ENCODE results near the gene HOXB4.

Gene HOXB4

DNA sequence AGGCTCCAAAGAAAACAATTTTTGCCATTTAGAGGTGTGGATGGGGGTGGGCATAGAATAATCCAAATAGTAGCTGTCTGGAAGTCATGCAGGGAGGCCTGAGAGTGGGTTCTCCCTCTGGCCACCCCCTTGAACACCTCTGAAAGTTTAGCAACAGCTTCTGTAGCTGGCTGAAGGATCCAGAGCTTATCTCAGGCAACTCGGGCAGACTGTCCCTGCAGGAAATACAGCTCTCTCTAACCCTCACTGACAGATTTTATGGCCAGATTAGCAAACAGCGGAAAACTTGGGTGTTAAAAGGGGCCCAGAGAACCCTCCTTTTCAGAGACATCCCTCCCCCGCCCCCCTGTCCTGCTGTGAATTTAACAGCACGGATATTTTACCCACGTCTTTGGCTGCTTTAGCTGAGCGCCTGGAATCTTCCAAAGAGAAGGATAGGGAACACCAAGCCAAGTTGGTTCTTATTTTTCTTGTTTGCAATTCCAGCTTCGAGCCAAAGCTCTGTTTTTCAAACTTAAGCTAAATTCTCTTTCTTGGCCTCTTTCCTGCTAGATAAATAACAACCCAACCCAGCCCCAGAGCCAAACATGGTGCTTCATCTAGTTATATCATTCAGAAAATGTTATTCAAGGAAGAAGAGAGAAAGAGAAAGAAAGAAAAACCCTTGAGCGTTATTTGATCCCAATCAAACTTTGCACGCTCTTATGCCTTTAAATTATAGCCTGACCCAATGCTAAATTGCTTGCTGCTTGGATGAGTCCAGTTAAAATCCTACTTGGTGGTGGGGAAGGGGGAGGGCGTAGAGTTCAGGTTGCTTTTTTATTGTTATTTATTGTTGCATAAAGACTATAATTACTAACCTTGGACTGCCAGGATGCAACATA is 31.0 kb downstream of the HOXB4 start:
- DNase-seq (ENCODE audit: low spot score in 2 of 2) (no peak), ATAC-seq (no peak)
- Mint-ChIP-seq H3K27ac (no peak overlapping the region), H3K9me3 (no peaks in the 10 kb centered on the region), H3K4me3 (no peak overlapping the region), H3K4me1 (peaks cover 19% of the 10 kb centered on the region), H3K36me3 (peaks cover 6% of the 10 kb centered on the region)

DNA sequence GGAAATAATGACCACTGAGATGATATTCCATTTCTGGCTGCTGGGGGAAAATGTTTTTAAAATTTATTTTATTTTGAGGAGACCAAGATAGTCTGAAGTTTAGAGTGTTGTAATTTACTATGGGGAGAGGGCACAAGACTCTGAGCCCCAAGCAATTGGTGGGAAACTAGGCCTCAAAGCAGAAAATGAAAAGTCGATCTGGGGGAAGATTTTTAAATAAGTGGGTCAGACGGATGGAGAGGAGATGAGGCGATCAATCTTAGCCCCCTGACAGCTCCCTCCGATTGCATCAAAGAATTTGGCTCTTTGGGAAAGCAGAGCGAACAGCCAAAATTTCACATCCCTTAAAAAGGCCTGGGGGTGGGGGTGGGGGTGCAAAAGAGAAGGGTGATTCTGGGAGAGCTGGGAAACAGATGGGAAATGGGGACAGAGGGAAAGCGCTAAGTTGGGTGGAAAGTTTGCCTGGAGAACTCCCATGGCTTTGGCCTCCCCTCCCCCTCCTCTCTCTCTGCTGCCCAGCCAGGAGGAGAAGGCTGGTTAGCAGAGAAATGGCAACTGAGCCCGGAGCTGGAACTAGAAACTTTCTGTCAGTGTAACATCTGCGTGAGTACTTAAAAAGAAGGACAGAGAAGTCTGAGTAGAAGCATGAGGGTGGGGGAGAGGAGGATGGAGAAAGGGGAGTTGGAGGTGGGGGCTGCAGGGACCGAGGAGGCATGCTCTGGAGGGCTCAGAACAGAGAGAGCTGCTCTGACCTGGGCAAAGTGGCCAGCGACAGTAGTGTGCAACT is 31.8 kb downstream of the HOXB4 start:
- no peak for ATAC-seq
- DNase-seq (ENCODE audit: low spot score in 2 of 2), result no peak
- no peak overlapping the region for H3K4me3 Mint-ChIP-seq
- H3K4me1 Mint-ChIP-seq, result peaks cover 24% of the 10 kb centered on the region
- H3K36me3 Mint-ChIP-seq, result peaks cover 6% of the 10 kb centered on the region
- H3K27ac Mint-ChIP-seq, result no peak overlapping the region
- no peaks in the 10 kb centered on the region for H3K9me3 Mint-ChIP-seq

DNA sequence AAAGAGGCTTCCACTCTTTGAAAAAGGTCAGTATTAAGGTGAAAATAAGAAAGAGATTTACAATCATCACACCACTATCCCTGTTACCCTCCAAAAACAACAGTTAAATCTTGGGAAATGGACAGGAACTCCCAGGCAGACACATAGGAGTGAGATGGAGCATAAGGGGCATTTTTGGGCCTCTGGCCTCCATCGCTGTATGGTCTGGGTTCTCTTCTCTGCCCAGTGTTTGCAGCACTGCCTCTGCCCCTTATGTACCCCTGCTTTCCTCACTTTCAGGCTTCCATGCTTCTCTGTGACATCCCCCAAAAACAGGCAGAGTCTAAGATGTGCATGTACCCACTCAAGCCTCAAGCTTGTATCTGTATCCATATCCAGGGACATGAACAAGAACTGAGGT is 32.6 kb downstream of the HOXB4 start:
- Mint-ChIP-seq H3K27ac (no peak overlapping the region), H3K4me3 (peak overlapping the region; percentile 78), H3K9me3 (no peaks in the 10 kb centered on the region), H3K36me3 (peaks cover 6% of the 10 kb centered on the region), H3K4me1 (peaks cover 24% of the 10 kb centered on the region)
- ATAC-seq (no peak), DNase-seq (ENCODE audit: low spot score in 2 of 2) (no peak)

DNA sequence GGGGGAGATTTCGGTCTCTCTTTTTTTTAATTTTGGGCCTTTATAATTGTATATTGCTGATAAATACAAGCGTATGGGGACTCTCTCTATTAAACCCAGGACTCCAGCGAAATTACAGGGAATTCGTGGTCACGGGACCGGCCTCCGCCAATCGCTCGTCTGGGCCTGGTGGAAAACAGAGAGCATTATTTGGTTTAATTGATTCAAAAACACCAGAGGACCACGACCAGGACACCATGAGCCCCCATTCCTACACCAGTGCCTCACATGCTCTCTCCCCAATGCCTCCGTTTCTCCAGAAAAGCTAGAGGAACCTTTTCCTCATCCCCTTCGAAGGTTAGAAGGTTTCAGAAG is 33.2 kb downstream of the HOXB4 start, which contains the start of gene HOXB2:
HOXB2 (minus strand) TSS at position 88 of the 354 bp plus-strand sequence. CDS start 198 bp downstream, outside the sequence.
- DNase-seq (ENCODE audit: low spot score in 2 of 2) (no peak), ATAC-seq (no peak)
- H3K27ac Mint-ChIP-seq, result peak within 1 kb of the TSS; percentile 97
- H3K4me3 Mint-ChIP-seq, result peak within 1 kb of the TSS; percentile 78
- peaks cover 6% of the 10 kb centered on the region for H3K36me3 Mint-ChIP-seq
- no peaks in the 10 kb centered on the region for H3K9me3 Mint-ChIP-seq
- H3K4me1 Mint-ChIP-seq, result peaks cover 24% of the 10 kb centered on the region

DNA sequence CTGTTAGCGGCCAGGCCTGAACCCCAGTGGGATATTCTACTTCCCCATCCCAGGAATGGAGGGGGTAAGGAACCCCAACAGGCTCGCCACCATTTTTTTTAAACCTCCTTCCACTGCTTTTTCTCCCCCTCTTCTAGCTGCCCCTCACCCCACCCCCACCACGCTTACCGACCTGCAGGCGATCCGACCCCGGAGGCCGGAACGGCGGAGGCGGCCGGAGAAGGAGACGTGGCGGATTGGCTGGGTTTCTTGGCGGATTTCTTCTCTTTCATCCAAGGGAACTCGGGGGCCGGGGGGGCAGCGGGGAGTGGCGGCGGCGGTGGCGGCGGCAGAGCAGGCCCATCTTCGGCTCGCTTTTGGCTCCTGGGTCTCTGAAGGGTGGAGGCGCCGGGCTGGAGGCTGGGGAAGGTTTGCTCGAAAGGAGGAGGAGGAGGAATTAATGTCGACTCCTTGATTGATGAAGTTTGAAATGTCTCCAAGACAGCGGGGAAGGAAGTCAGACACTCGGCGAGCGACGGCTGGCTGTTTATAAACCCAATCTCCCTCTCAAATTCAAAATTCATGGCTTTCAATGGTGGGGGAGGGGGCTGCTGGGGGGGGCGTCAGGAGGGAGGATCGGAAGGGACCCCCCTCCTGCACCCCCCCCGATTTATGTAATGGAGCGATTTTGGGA is 33.7 kb downstream of the HOXB4 start:
- Mint-ChIP-seq H3K36me3 (peaks cover 6% of the 10 kb centered on the region), H3K9me3 (no peaks in the 10 kb centered on the region), H3K4me1 (peaks cover 24% of the 10 kb centered on the region), H3K27ac (peak overlapping the region; percentile 97), H3K4me3 (peak overlapping the region; percentile 78)
- DNase-seq (ENCODE audit: low spot score in 2 of 2) (no peak), ATAC-seq (no peak)

DNA sequence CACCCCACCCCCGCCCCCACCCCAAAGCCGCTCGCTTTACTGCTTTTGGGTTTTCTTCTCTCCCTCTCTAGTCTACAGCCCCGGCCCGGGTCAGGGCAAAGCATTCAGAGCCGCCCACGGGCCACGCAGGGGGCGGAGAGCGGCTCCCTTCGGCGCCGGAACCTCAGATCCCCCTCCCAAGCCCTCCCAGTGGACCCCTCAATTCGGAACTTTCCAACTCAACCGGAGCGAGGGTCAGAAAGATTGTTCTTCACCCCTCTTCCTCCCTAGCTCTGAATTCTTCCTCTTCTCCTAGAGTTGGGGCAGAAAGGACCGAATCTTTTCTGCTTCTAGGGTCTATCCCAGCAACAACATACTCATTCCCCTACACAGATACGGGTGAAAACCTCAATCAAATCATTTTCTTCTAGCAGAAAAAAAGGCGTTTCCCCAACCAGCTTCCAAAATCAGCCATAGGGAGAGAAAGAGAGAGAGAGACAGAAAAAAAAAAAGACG is 34.2 kb downstream of the HOXB4 start:
- Mint-ChIP-seq H3K9me3 (no peaks in the 10 kb centered on the region), H3K36me3 (peaks cover 6% of the 10 kb centered on the region), H3K4me3 (peak overlapping the region; percentile 78), H3K27ac (peak overlapping the region; percentile 97), H3K4me1 (peaks cover 24% of the 10 kb centered on the region)
- ATAC-seq (peak; percentile 66), DNase-seq (ENCODE audit: low spot score in 2 of 2) (peak; percentile 8 to 65)

DNA sequence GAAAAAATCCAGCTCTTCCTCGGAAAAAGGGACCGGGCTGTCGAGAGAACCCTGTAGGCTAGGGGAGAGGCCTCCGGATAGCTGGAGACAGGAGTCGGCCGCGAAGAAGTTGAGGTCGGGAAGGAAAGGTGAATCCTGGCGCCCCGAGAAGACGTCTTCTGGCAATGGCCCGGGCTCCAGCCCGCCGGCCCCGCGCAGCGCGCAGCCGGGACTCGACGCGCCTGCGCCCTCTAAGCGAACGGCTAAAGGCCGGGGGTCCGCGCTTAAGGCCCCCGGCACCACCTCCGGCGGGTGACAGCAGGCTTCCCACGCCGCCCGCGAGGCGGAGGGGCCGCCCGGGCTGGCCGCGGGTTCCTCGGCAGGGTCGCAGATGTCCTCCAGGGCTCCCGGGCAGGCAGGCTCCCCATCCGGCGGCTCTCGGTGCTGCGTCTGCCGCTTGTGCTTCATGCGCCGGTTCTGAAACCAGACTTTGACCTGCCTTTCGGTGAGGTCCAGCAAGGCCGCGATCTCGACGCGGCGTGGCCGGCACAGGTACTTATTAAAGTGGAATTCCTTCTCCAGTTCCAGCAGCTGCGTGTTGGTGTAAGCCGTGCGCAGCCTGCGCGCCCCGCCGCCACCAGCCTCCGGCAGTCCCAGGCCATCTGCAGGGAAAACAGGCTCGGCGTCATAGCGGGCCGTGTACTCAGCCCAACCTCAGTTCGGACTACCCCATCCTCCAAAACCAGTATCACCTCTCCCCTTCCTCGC is 34.9 kb downstream of the HOXB4 start:
- ATAC-seq (peak; percentile 79), DNase-seq (ENCODE audit: low spot score in 2 of 2) (peak; percentile 39 to 84)
- Mint-ChIP-seq H3K4me3 (peak overlapping the region; percentile 78), H3K36me3 (peaks cover 6% of the 10 kb centered on the region), H3K27ac (peak overlapping the region; percentile 97), H3K9me3 (no peaks in the 10 kb centered on the region), H3K4me1 (peaks cover 24% of the 10 kb centered on the region)

DNA sequence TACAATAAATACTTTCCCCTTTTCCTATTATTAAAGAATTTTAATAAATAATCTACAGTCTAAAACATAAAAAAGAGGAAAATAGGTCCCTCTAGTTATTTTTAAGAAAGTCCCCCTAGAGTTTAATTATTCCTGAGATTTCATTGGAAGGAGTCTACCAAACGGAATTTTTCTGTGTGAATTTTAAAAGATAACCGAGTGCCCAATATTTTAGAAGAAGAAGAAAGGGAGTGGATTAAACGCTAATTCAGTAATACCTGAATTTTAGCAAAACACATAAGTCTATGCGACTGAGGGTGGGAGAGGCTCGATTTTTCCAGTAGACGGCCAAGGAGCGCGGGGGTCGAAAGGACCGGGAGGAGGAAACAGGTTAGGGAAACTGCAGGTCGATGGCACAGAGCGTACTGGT is 35.4 kb downstream of the HOXB4 start:
- no peak for ATAC-seq
- peaks cover 6% of the 10 kb centered on the region for H3K36me3 Mint-ChIP-seq
- no peak for DNase-seq (ENCODE audit: low spot score in 2 of 2)
- H3K4me1 Mint-ChIP-seq, result peaks cover 24% of the 10 kb centered on the region
- peak overlapping the region; percentile 78 for H3K4me3 Mint-ChIP-seq
- peak overlapping the region; percentile 97 for H3K27ac Mint-ChIP-seq
- no peaks in the 10 kb centered on the region for H3K9me3 Mint-ChIP-seq

DNA sequence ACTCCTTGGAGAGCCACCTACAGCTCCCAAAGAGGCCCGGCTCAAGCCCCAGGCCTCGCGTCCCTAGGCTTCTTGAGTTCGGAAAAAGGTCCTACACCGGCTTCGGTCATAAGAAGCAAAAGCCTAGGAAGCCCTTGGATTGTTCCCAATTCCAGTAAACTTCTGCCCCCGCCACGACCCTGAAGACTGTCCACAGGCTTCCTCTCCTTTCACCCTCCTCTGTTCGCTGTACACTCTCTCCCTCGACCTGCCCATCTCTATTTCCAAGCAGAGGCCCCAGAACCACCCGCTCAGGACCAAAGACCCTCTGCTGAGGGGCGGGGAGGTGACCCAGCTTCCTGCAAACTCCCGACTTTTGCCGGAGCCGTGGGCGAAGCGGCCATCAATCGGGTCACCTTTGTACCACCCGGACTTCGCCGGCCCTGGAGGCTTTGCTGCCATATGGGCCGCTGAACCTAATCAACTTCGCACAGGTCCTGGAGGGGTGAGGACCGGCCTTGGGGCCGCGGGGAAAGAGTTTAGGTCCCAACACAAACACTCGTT is 36.0 kb downstream of the HOXB4 start:
- no peak for ATAC-seq
- Mint-ChIP-seq H3K27ac (peak overlapping the region; percentile 97), H3K9me3 (no peaks in the 10 kb centered on the region), H3K36me3 (peaks cover 6% of the 10 kb centered on the region), H3K4me3 (peak overlapping the region; percentile 78), H3K4me1 (peaks cover 24% of the 10 kb centered on the region)
- peak in 1 of 2 donors; percentile 64 for DNase-seq (ENCODE audit: low spot score in 2 of 2)

DNA sequence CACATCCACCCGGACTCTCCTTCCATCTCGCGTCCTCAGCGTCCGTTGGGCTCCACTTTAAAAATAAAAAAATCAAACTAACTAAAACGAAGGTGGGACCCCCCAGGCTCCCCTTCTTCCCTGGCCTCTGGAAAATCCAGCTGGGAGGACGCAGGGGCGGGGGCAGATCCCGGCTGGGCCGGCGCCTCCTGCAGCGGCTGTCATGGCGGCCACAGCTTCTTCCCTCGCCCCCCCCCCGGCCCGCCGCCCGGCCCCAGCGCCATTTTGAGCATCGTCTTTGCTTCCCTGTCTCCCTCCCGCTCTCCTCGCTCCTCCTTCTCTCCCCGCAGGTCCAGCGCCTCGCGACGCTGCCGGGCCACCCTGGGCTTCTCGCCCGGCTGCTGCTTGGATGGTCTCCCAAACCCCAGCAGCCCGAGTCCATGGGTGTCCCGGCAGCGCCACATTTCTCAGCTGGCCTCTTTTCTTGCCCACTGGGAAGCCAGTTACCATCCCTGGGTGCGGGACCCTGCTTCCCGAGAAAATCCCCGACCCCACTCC is 36.5 kb downstream of the HOXB4 start:
- Mint-ChIP-seq H3K9me3 (no peaks in the 10 kb centered on the region), H3K4me3 (peak overlapping the region; percentile 78), H3K27ac (peak overlapping the region; percentile 97), H3K36me3 (peaks cover 6% of the 10 kb centered on the region), H3K4me1 (peaks cover 24% of the 10 kb centered on the region)
- ATAC-seq (no peak), DNase-seq (ENCODE audit: low spot score in 2 of 2) (peak in 1 of 2 donors; percentile 68)

DNA sequence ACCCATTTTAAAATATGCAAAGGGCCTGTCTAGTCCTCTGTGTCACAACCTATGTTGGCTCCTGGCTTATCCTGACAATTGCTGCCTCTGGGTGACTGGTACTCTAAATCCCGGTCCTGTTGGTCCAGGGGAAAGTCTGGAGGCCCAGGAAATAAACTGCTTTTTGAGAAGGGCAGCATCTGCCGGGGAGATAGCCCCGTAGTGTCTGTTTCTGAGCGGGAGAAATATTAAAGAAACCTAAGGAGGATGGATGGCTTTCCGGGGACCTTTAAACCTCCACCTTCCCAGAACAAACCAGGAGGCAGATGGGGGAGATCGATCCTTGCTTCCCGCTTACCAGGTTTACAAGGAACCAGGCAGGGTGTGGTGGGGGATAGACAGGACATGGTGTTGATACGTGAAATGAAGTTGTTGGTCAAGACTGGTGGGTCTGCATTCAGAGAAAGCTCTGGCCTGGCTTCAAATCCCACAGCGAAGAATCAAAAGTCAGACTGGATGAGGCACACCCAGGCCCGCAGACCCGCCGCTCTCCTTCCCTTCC is 37.0 kb downstream of the HOXB4 start:
- peaks cover 6% of the 10 kb centered on the region for H3K36me3 Mint-ChIP-seq
- ATAC-seq (no peak), DNase-seq (ENCODE audit: low spot score in 2 of 2) (no peak)
- no peaks in the 10 kb centered on the region for H3K9me3 Mint-ChIP-seq
- peak overlapping the region; percentile 78 for H3K4me3 Mint-ChIP-seq
- peak overlapping the region; percentile 97 for H3K27ac Mint-ChIP-seq
- H3K4me1 Mint-ChIP-seq, result peaks cover 24% of the 10 kb centered on the region

DNA sequence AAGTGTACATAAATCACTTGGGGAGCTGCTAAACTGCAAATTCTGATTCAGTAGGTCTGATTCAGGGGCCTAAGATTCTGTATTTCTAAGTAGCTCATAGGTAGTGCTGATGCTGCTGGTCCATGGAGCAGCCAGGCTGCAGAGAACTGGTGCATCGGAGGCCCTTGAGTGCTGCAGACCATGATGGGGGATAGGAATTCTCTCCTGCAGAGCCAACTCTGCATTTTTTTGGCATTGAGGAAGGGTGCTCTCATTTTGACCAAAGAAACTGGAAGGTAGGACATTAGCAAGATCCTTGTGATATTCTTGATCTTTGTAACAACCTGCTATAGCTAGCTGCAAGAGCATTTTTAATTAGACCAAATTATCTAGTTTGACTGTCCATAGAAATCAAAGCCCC is 37.9 kb downstream of the HOXB4 start:
- H3K27ac Mint-ChIP-seq, result no peak overlapping the region
- peaks cover 6% of the 10 kb centered on the region for H3K36me3 Mint-ChIP-seq
- H3K9me3 Mint-ChIP-seq, result no peaks in the 10 kb centered on the region
- ATAC-seq, result no peak
- no peak for DNase-seq (ENCODE audit: low spot score in 2 of 2)
- H3K4me1 Mint-ChIP-seq, result peaks cover 24% of the 10 kb centered on the region
- no peak overlapping the region for H3K4me3 Mint-ChIP-seq

DNA sequence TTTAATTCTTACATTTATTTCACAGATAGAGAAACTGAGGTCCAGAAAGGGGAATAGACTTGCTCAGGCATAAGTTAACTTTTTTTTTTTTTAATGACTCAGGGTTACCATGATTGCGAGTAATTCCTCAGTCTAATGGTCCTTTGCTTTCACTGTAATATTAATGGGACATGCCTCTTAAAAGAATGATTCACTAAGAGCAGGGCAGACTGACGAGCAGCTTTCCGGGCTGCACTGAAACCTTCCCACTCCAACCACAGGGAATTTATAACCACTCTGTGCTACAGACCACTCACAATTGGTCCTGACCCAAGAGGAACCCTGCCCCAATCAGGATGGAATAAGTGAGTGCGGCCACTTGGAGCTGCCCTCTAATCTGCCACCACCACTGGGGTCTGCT is 39.0 kb downstream of the HOXB4 start:
- Mint-ChIP-seq H3K4me1 (peaks cover 23% of the 10 kb centered on the region), H3K9me3 (no peaks in the 10 kb centered on the region), H3K36me3 (peaks cover 6% of the 10 kb centered on the region), H3K4me3 (no peak overlapping the region), H3K27ac (no peak overlapping the region)
- ATAC-seq (no peak), DNase-seq (ENCODE audit: low spot score in 2 of 2) (no peak)

DNA sequence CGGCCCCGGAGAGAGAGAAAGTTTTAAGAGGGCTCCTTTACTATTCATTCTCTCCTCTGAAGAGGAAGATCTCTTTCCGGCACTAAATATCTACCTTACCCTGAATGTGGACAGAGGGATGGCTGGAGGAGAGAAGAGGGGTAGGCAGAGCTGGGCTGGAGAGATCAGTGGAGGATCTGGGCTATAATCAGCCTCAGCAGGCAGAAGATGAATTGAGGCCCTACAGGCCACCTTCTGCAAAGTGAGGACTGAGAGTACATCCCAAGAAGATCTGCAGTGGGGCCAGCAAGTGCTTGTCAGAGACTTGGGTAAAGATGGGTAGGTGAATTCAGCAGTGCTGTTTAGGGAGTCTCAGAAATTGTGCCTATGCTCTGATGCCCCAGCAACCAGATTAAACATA is 40.8 kb downstream of the HOXB4 start:
- H3K36me3 Mint-ChIP-seq, result no peaks in the 10 kb centered on the region
- DNase-seq (ENCODE audit: low spot score in 2 of 2) (no peak), ATAC-seq (no peak)
- H3K9me3 Mint-ChIP-seq, result no peaks in the 10 kb centered on the region
- H3K4me3 Mint-ChIP-seq, result no peak overlapping the region
- peaks cover 7% of the 10 kb centered on the region for H3K4me1 Mint-ChIP-seq
- no peak overlapping the region for H3K27ac Mint-ChIP-seq

Data from stimulated activated effector memory CD8-positive, alpha-beta T cell treated with anti-CD3 and anti-CD28 coated beads, Interleukin-12 subunit alpha, Interleukin-12 subunit beta, amount 100 ng/mL, for 72 hours (primary cell).